ENCODE data around the gene UGCG.

DNA sequence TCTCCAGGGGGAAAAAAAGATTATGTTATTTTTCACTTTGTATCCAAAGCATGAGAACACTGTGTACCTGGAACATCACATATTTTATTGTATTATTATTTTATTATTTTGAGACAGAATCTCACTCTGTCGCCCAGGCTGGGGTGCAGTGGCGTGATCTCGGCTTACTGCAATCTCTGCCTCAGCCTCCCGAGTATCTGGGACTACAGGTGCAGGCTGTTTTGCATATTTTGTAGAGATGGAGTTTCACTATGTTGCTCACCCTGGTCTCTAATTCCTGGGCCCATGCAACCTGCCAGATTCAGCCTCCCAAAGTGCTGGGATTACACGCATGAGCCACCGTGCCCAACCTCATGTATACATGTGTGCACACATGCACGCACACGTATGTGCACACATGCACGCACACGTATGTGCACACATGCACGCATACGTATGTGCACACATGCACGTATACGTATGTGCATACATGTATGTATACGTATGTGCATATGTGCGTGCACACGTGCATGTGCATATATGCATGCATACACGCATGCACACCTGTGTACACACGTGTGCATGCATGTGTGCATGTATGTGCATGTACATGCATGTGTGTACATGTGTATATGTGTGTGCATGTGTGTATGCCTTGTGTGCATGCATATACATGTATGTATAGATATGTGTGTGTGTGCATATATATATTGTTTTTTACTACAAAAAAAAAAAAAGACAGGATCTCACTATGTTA lies 9.5 kb upstream of the UGCG start:
- TF ChIP-seq POLR2A (IDR thresholded peaks at IDR 0.05): no peak
- TF ChIP-seq, protein P1, sequence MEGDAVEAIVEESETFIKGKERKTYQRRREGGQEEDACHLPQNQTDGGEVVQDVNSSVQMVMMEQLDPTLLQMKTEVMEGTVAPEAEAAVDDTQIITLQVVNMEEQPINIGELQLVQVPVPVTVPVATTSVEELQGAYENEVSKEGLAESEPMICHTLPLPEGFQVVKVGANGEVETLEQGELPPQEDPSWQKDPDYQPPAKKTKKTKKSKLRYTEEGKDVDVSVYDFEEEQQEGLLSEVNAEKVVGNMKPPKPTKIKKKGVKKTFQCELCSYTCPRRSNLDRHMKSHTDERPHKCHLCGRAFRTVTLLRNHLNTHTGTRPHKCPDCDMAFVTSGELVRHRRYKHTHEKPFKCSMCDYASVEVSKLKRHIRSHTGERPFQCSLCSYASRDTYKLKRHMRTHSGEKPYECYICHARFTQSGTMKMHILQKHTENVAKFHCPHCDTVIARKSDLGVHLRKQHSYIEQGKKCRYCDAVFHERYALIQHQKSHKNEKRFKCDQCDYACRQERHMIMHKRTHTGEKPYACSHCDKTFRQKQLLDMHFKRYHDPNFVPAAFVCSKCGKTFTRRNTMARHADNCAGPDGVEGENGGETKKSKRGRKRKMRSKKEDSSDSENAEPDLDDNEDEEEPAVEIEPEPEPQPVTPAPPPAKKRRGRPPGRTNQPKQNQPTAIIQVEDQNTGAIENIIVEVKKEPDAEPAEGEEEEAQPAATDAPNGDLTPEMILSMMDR (IDR thresholded peaks at IDR 0.05): no peak

All from thyroid gland (tissue), 4 donors.